Ovary (tissue), 9 donors: Measurements from ENCODE around the gene WWOX. TPM values are rescaled to one million over a fixed set of nuclear protein-coding genes. Genes with fewer than 3 reads are reported as not detected.

Experiments used
- DNase-seq, 5 donors: peaks; one replicate each; pipeline ENCODE4 v3.0.0-alpha.2; 2019 to 2020
- H3K27ac ChIP-seq, 2 donors: fragments of 200-600 bp; one replicate each; pipeline versions ENCODE4 v1.5.1 to v1.8.0; 2019 to 2022
- H3K27me3 ChIP-seq: fragments of 200-600 bp; one replicate; pipeline ENCODE4 v1.8.0; 2022
- H3K36me3 ChIP-seq: fragments of 200-600 bp; sonication (generic); one replicate; pipeline ENCODE4 v1.5.1; 2019
- H3K4me1 ChIP-seq: one replicate; pipeline ENCODE4 v1.8.1; 2013; ENCODE audit warnings: mild to moderate bottlenecking, moderate library complexity; ENCODE audit not compliant: insufficient read depth
- H3K4me3 ChIP-seq: fragments of 200-600 bp; sonication (generic); one replicate; pipeline ENCODE4 v1.5.1; 2017
- H3K9me3 ChIP-seq, 2 donors: fragments of 200-600 bp in 1 of 2; sonication (generic) in 1 of 2; one replicate each; pipeline versions ENCODE4 v1.5.1 to v1.8.1; 2013 to 2019; ENCODE audit warnings: mild to moderate bottlenecking in 1 of 2, moderate library complexity in 1 of 2
- CTCF ChIP-seq, 3 donors: fragments of 450-650 bp in 2 of 3; fragments of 200-600 bp in 1 of 3; IDR thresholded peaks; one replicate each; pipeline versions ENCODE4 v1.5.1 to v1.8.0; 2016 to 2022; ENCODE audit warnings: antibody characterized with exemption in 3 of 3, mild to moderate bottlenecking in 1 of 3
- EP300 ChIP-seq: sonication (generic); formaldehyde crosslinking; IDR thresholded peaks from one replicate; pipeline ENCODE4 v1.6.1; 2017; ENCODE audit warnings: antibody characterized with exemption
- POLR2A ChIP-seq: fragments of 450-650 bp; IDR thresholded peaks from one replicate; pipeline ENCODE4 v1.6.1; 2017; ENCODE audit warnings: antibody characterized with exemption, mild to moderate bottlenecking, moderate library complexity
- WGBS, 3 donors: extraction: QIAGEN DNeasy Blood & Tissue Kit in 1 of 3; methylation state at CpG; one replicate each; pipeline versions ENCODE4 v1.1.5 to v1.1.7; 2013 to 2017; 5-methylcytosine and 5-hydroxymethylcytosine counted together
- intact Hi-C, 4 donors: fragments of 100-400 bp; cut with DNase I; formaldehyde crosslinking; loops; one replicate each; pipeline versions ENCODE4 v1.11.0 to v1.15.1; 2022 to 2023
- polyA plus RNA-seq, 2 donors: library from polyadenylated mRNA; stranded (reverse); fragments of 200-250 nt in 1 of 2; fragments of 350-450 nt in 1 of 2; fragmentation: Illumina TruSeq in 1 of 2; extraction: RNeasy Lipid Tissue Mini Kit (QIAGEN cat#74804) in 1 of 2; gene quantifications; one replicate each; pipeline ENCODE4 v1.2.3, GENCODE V29; 2013 to 2014
- total RNA-seq, 7 donors: library from RNA; depleted of rRNA in 2 of 7; stranded (reverse); fragments of >200 nt in 2 of 7; fragmentation: NEBNext Ultra II Directional in 3 of 7; extraction: Animal tissue kit (Norgen Biotek cat#: 25700) in 3 of 7; gene quantifications; one replicate each; pipeline versions ENCODE4 v1.1.0 to v1.2.4, GENCODE V29; 2016 to 2023
- donor health status: DM: no; HTN: no; CAD: no; lungs with moderate emphysema.
- donor health status: DM: no; HTN: no; CAD: no.
- donor health status: Bipolar disorder and iron deficiency.
- donor health status: DM: yes; HTN: yes; CAD: no.
- donor health status: DM: no; HTN: no; CAD: no.
- donor health status: DM: yes; HTN: yes; CAD: no.

The WWOX gene
- total and polyA plus RNA-seq, 9 donors: 11.0 to 40.5 (median 25.2) TPM

- Histone ChIP-seq H3K27me3 (no peaks in the 10 kb centered on the region), H3K36me3 (no peaks in the 10 kb centered on the region), H3K4me3 (no peak overlapping the region), H3K9me3 (no peaks in the 10 kb centered on the region), H3K27ac (no peak overlapping the region), H3K4me1 (peaks cover 3% of the 10 kb centered on the region)
- no peak for TF ChIP-seq POLR2A
- TF ChIP-seq CTCF (IDR thresholded peaks at IDR 0.05): no peak
- no peak for TF ChIP-seq EP300
- no peak for DNase-seq
- intact Hi-C loops: no loop called here
- WGBS, 3 donors: 89 to 98% (median 98%) methylated on average over 3 of the region's 3 CpGs
Observed at GRCh38 chr16:78464833-78465232, 365.4 kb downstream of the WWOX start.

- no peaks in the 10 kb centered on the region for H3K27me3 ChIP-seq
- intact Hi-C loops: no loop called here
- no peak overlapping the region for H3K4me3 ChIP-seq
- H3K36me3 ChIP-seq: no peaks in the 10 kb centered on the region
- H3K27ac ChIP-seq: no peak overlapping the region
- WGBS, 3 donors: 85 to 98% (median 98%) methylated on average over 6 of the region's 6 CpGs
- DNase-seq: no peak
- peaks cover 3% of the 10 kb centered on the region for H3K4me1 ChIP-seq
- no peaks in the 10 kb centered on the region for H3K9me3 ChIP-seq
- TF ChIP-seq CTCF (IDR thresholded peaks at IDR 0.05) (no peak), POLR2A (no peak), EP300 (no peak)
Observed at GRCh38 chr16:78465730-78466129, 366.3 kb downstream of the WWOX start.

GRCh38 chr16:78469787-78470186 lies 370.3 kb downstream of the WWOX start:
- H3K27ac ChIP-seq: no peak overlapping the region
- no peaks in the 10 kb centered on the region for H3K36me3 ChIP-seq
- 86 to 98% (median 96%) methylated on average over 4 of the region's 4 CpGs for WGBS, 3 donors
- TF ChIP-seq POLR2A (no peak), CTCF (IDR thresholded peaks at IDR 0.05) (no peak), EP300 (no peak)
- H3K27me3 ChIP-seq: no peaks in the 10 kb centered on the region
- H3K4me1 ChIP-seq: no peaks in the 10 kb centered on the region
- no peak for DNase-seq
- intact Hi-C loops: no loop called here
- no peak overlapping the region for H3K4me3 ChIP-seq
- no peaks in the 10 kb centered on the region for H3K9me3 ChIP-seq

GRCh38 chr16:78473031-78473699 lies 373.7 kb downstream of the WWOX start:
- intact Hi-C loops: no loop called here
- H3K36me3 ChIP-seq: no peaks in the 10 kb centered on the region
- H3K4me3 ChIP-seq: no peak overlapping the region
- H3K27ac ChIP-seq: no peak overlapping the region
- no peaks in the 10 kb centered on the region for H3K9me3 ChIP-seq
- WGBS, 3 donors: 93 to 96% (median 93%) methylated on average over 11 of the region's 11 CpGs
- TF ChIP-seq CTCF (IDR thresholded peaks at IDR 0.05) (no peak), POLR2A (no peak), EP300 (no peak)
- no peaks in the 10 kb centered on the region for H3K27me3 ChIP-seq
- no peaks in the 10 kb centered on the region for H3K4me1 ChIP-seq
- DNase-seq: no peak
